T-helper 22 cell (primary cell): Measurements from ENCODE around the gene ING2.
"Not testable (repeated sequence)": the region's sequence is repeated elsewhere in the genome, so short reads cannot be mapped to it uniquely, and the experiment has no call there.

Experiments used
- DNase-seq: peaks from one replicate; pipeline ENCODE4 v3.0.0-alpha.2; 2020; ENCODE audit warnings: low read depth

Gene ING2

DNA sequence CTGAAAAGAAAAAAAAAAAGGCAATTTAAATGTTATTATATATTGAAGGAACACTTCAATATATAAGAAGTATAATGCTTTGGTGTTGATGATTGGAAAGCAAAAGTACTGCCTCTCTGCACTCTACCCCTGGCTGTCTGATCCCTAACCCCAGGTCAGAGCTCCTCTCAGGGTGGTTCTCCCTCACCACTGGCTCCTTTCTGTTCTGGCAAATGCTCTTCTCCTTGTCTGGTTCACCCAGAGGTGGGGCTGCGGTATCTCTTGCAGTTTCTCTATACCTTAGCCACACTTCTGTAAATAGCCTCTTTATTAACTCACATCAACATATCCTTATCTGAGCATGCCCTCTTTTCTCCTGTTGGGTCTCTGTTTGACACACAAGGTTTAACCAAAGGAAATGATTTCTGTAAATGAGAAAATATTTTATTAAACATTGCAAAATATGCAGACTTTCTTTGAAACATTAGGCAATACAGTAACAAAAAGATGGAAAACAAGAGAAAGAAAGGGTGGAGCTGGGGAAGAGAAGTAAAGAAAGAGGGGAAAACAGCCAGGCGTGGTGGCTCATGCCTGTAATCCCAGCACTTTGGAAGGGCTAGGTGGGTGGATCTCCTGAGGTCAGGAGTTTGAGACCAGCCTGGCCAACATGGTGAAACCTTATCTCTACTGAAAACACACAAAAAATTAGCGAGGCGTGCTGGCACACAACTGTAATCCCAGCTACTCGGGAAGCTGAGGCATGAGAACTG is 45.7 kb downstream of the ING2 start:
- no peak for DNase-seq

DNA sequence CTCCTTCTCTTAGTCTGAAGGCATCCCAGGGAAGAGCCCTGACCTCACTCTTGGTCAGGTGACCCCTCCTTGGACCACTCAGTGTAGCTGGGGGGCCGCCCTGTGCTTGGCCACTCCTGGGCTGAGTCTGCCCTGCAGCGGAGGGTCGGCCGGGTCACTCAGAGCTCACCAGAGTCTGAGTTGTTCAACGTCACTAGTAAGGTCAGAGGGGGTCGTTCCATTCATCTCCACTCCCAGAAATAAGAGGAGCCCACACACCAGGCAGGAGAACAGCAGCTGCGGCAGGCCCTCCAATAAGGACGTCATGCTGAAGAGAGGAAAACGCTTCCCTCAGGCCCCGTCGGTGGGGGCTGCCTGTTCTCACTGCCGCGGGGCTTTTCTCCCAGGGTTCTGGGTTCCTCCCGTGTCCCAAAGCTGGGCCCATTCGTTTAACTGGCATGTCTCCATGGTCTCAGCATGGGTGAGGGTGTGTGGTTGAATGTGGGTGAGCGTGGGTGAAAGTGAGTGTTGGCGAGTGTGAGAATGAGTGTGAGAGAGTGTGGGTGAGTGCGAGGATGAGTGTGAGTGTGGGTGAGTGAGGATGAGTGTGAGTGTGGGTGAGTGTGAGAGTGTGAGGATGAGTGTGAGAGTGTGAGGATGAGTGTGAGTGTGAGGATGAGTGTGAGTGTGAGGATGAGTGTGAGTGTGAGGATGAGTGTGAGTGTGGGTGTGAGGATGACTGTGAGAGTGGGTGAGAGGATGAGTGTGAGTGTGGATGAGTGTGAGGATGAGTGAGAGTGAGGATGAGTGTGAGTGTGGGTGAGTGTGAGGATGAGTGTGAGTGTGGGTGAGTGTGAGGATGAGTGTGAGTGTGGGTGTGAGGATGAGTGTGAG is 47.7 kb downstream of the ING2 start:
- no peak for DNase-seq

DNA sequence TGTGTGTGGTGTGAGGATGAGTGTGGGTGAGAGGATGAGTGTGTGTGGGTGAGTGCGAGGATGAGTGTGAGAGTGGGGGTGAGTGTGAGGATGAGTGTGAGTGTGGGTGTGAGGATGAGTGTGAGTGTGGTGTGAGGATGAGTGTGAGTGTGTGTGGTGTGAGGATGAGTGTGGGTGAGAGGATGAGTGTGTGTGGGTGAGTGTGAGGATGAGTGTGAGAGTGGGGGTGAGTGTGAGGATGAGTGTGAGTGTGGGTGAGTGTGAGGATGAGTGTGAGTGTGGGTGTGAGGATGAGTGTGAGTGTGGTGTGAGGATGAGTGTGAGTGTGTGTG is 48.3 kb downstream of the ING2 start:
- not testable (repeated sequence) for DNase-seq

DNA sequence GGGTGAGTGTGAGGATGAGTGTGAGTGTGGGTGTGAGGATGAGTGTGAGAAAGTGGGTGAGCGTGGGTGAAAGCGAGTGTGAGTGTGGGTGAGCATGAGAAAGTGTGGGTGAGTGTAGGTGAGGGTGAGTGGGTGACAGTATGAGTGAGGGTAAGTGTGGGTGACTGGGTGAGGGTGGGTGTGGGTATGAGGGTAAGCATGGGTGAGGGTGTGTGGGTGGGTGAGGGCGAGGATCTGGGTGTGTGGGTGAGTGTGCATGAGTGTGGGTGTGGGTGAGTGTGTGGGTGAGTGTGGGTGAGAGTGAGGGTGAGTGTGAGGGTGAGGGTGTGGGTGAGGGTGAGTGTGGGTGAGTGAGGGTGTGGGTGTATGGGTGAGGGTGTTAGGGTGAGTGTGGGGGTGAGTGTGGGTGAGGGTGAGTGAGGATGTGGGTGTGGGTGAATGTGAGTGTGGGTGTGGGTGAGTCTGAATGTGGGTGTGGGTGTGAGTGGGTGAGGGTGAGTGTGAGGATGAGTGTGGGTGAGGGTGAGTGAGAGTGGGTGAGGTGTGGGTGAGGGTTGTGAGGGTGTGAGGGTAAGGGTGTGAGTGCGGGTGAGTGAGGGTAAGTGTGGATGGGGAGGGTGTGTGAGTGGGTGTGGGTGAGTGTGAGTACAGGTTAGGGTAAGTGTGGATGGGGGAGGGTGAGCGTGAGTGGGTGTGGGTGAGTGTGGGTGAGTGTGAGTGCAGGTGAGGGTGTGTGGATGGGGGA is 48.9 kb downstream of the ING2 start:
- no peak for DNase-seq

DNA sequence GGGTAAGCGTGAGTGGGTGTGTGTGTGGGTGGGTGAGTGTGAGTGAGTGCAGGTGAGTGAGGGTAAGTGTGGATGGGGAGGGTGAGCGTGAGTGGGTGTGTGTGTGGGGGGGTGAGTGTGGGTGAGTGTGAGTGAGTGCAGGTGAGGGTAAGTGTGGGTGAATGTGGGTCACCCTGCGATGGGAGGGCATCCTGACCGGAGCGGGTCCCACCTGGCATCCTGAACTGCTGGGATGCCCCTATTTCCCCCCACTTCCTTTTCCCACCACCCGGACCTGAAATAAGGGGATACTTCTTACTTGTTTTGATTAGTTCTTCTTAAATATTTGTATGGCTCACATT is 49.5 kb downstream of the ING2 start:
- DNase-seq, result no peak

DNA sequence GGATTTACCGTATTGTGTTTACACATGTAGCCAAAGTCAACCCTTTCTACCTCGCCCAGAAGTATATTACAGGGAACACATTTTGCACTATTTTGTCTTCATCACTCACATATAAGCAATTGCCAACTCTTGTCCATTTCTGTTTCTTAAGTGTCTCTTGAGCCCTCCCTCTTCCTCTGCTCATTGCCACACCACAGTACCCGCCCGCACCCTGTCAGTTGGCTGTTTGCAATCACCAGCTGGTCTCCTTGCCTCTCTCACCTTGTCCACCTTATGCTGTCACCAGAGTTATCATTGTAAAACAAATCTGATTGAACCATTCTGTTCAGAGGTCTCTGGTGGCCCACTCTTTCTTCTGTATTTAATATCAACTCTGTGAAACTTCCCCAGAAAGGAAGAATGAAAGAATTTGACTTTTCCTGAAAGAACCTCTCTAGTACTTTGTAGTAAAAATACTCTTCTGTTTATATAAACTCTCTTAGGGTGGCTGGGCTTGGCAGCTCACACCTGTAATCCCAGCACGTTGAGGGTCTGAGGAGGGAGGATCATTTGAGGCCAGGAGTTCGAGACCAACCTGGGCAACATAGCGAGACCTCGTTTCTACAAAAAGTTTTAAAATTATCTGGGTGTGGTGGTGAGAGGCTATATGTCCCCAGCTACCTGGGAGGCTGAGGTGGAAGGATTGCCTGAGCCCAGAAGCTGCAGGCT is 50.2 kb downstream of the ING2 start:
- DNase-seq, result no peak

DNA sequence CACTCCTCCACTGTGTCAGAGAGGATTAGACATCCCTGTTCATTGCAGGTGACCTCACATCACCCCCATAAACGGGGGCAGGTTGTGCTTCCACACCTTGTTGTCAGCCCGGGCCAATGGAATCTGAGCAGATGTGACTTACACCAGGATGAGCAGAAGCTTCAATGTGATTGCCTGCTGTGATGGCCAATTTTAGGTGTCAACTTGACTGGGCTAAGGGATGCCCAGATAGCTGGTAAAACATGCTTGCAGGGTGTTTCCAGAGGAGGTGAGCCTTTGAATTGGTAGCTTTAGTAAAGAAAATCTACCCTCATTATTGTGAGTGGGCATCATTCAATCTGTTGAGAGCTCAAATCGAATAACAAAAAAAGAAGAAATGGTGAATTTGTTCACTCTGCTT is 52.1 kb downstream of the ING2 start:
- no peak for DNase-seq

DNA sequence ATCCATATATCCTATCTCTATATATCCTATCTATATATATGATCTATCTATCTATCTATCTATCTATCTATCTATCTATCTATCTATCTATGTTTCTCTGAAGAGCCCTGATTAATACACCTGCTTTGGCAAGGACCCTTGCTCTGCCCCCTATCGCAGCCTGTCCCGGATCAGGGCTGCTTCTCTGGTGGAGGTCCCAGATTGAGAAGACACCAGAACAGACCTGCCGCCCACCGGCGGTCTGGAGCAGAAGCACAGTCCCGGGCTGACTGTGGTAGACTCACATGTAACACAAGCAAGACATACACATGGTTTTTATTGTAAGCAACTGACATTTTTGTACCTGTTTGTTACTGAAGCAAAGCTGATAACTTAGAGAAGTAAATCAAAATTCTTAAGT is 52.8 kb downstream of the ING2 start:
- no peak for DNase-seq

DNA sequence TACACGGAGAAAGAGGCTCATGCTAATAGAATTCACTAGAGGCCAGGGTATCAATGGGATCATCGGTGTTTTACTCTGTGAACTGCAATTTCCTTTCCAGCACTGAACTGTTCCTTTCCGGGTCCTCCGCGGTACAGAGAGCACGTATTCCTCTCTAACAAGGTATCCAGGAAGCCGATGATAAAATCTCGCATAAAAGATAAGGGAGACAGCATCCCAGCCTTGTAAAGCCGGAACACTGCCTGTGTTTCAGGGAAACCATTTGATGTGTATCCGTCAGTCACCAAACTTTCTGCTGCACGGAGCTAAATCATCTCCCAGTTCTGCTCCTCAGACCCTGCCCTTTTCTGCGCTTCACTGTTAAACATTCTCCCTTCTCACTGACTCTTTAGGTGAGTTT is 54.0 kb downstream of the ING2 start:
- DNase-seq, result no peak

DNA sequence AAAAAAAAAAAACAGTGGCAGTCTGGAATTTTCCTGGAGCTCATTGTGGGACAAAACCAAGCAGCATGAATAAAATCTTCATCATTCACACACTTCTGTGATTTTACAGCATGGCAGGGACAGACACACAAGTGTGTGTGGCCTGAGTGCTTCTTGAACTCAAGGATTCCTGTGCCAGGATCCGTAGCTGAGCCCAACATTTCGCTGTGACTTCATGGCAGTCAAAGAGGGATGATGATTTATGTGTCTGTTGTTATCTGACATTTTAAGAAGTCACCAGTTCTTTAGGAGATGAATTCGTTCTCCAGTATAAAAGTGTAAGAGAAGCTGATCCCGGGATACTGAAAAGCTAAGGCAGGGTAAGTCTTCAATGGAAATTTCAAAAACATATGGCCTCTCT is 57.0 kb downstream of the ING2 start:
- no peak for DNase-seq
